ENCODE measurements around the gene GNAT1. TPM values are rescaled to one million over a fixed set of nuclear protein-coding genes. Genes with fewer than 3 reads are reported as not detected.

Gene GNAT1
- total RNA-seq, 2 experiments from 2014 or later: not detected

DNA sequence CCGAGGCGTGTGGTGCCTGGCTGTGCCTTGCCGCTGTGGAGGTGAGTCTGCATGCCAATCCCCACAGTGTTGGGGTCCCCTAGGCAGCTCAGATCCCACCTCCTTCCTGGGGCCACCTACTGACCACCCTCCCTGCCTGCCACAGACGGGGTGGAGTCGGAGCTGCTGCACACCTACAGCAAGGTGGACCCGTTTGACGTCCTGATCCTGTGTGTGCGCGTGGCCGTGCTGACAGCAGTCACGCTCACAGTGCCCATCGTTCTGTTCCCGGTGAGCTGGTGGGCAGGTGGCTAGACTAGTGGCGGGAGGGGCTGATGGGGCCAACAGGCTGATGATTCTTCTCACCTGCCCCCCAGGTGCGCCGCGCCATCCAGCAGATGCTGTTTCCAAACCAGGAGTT lies 27.0 kb downstream of the GNAT1 start:
- no peak overlapping the region for H3K4me3 ChIP-seq (ENCODE audit: low read depth, low read length, poor library complexity, severe bottlenecking)
- H3K36me3 ChIP-seq (ENCODE audit: insufficient read depth, low read length): no peaks in the 10 kb centered on the region
- POLR2A ChIA-PET: interaction anchor here (1.1 kb wide), 1 partner anchor 1616 kb away, joined by 3 read pairs; no protein-coding TSS in a partner anchor
- H3K9me2 ChIP-seq (ENCODE audit: insufficient read depth, low read length): no peaks in the 10 kb centered on the region
- TF ChIP-seq CTCF (conservative IDR thresholded peaks at IDR 0.05; ENCODE audit: low read length): no peak
- no peak for TF ChIP-seq EZH2phosphoT487 (IDR thresholded peaks at IDR 0.05; ENCODE audit: borderline replicate concordance, low read depth, low read length)
- no peaks in the 10 kb centered on the region for H3K9me3 ChIP-seq (ENCODE audit: low read length)
- no peak overlapping the region for H2AFZ ChIP-seq (ENCODE audit: low read length)
- intact Hi-C loops (cut with micrococcal nuclease; ENCODE audit: unreplicated experiment): no loop called here
- H3K79me2 ChIP-seq (ENCODE audit: insufficient read depth, low read depth, low read length): no peaks in the 10 kb centered on the region
- BruUV-seq (replicated peaks): no TSS peak
- CTCF ChIA-PET (ENCODE audit: unreplicated experiment): interaction anchor here (1.6 kb wide), 1 partner anchor 24 kb away, joined by 9 read pairs; no protein-coding TSS in a partner anchor
- H3K4me1 ChIP-seq (ENCODE audit: insufficient read depth, low read length, poor library complexity, severe bottlenecking): peaks cover 14% of the 10 kb centered on the region
- no peak for DNase-seq (ENCODE audit: low spot score)
- H4K20me1 ChIP-seq (ENCODE audit: insufficient read depth, low read length): no peaks in the 10 kb centered on the region
- H3K27ac ChIP-seq (ENCODE audit: low read depth, low read length, poor library complexity, severe bottlenecking): no peak overlapping the region
- no peak overlapping the region for H3K4me2 ChIP-seq (ENCODE audit: low read length)

DNA sequence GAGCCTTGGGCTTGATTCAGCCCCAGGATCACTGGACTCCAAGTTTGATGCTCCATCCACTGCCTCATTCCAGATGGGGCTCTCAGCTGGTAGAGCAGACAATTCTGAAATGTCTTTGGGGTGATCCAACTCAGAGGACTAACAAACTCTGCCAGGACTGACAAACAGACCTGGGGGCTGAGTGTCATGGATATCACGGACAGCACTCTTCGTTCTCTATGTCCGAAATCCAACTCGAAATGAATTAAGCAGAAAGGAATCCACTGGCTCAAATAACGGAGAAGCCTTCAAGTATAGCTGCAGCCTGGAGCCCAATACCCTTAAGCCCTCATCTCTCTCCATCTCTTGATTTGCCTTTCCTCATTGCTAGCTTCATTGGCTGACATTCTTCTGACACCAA lies 27.9 kb downstream of the GNAT1 start:
- H3K9me2 ChIP-seq (ENCODE audit: insufficient read depth, low read length): no peaks in the 10 kb centered on the region
- H4K20me1 ChIP-seq (ENCODE audit: insufficient read depth, low read length): no peaks in the 10 kb centered on the region
- no peak overlapping the region for H2AFZ ChIP-seq (ENCODE audit: low read length)
- CTCF ChIA-PET (ENCODE audit: unreplicated experiment): interaction anchor here (0.7 to 1.6 kb wide), 2 partner anchors 25 to 80 kb away, joined by 3 to 9 read pairs; partner anchors contain the start of genes HYAL3 and NAA80
- intact Hi-C loops (cut with micrococcal nuclease; ENCODE audit: unreplicated experiment): no loop called here
- BruUV-seq (replicated peaks): no TSS peak
- no peak for DNase-seq (ENCODE audit: low spot score)
- no peaks in the 10 kb centered on the region for H3K36me3 ChIP-seq (ENCODE audit: insufficient read depth, low read length)
- H3K79me2 ChIP-seq (ENCODE audit: insufficient read depth, low read depth, low read length): no peaks in the 10 kb centered on the region
- no peak for TF ChIP-seq CTCF (conservative IDR thresholded peaks at IDR 0.05; ENCODE audit: low read length)
- no peak for TF ChIP-seq EZH2phosphoT487 (IDR thresholded peaks at IDR 0.05; ENCODE audit: borderline replicate concordance, low read depth, low read length)
- H3K4me2 ChIP-seq (ENCODE audit: low read length): no peak overlapping the region
- H3K9me3 ChIP-seq (ENCODE audit: low read length): no peaks in the 10 kb centered on the region
- peaks cover 14% of the 10 kb centered on the region for H3K4me1 ChIP-seq (ENCODE audit: insufficient read depth, low read length, poor library complexity, severe bottlenecking)
- H3K4me3 ChIP-seq (ENCODE audit: low read depth, low read length, poor library complexity, severe bottlenecking): no peak overlapping the region
- no peak overlapping the region for H3K27ac ChIP-seq (ENCODE audit: low read depth, low read length, poor library complexity, severe bottlenecking)
- POLR2A ChIA-PET: interaction anchor here (0.6 to 0.9 kb wide), 2 partner anchors 19 to 25 kb away, joined by 3 to 5 read pairs; no protein-coding TSS in a partner anchor

- POLR2A ChIA-PET: interaction anchor here (0.8 kb wide), 1 partner anchor 25 kb away, joined by 3 read pairs; no protein-coding TSS in a partner anchor
Measured at GRCh38 chr3:50220109-50220508, 28.7 kb downstream of the GNAT1 start.

More at GRCh38 chr3:50220109-50220508, 28.7 kb downstream of the GNAT1 start:
- Histone ChIP-seq H3K9me2 (ENCODE audit: insufficient read depth, low read length) (no peaks in the 10 kb centered on the region), H3K4me1 (ENCODE audit: insufficient read depth, low read length, poor library complexity, severe bottlenecking) (peaks cover 14% of the 10 kb centered on the region), H3K79me2 (ENCODE audit: insufficient read depth, low read depth, low read length) (no peaks in the 10 kb centered on the region), H3K36me3 (ENCODE audit: insufficient read depth, low read length) (no peaks in the 10 kb centered on the region), H4K20me1 (ENCODE audit: insufficient read depth, low read length) (no peaks in the 10 kb centered on the region), H3K9me3 (ENCODE audit: low read length) (no peaks in the 10 kb centered on the region), H3K27ac (ENCODE audit: low read depth, low read length, poor library complexity, severe bottlenecking) (no peak overlapping the region), H2AFZ (ENCODE audit: low read length) (no peak overlapping the region), H3K4me3 (ENCODE audit: low read depth, low read length, poor library complexity, severe bottlenecking) (no peak overlapping the region), H3K4me2 (ENCODE audit: low read length) (no peak overlapping the region)
- CTCF ChIA-PET (ENCODE audit: unreplicated experiment): no interaction called here
- intact Hi-C loops (cut with micrococcal nuclease; ENCODE audit: unreplicated experiment): loop anchor here (10.0 kb wide), 1 partner anchor 415 kb away; the partner anchor contains the start of gene INKA1
- DNase-seq (ENCODE audit: low spot score): no peak
- no TSS peak for BruUV-seq (replicated peaks)
- TF ChIP-seq CTCF (conservative IDR thresholded peaks at IDR 0.05; ENCODE audit: low read length) (no peak), EZH2phosphoT487 (IDR thresholded peaks at IDR 0.05; ENCODE audit: borderline replicate concordance, low read depth, low read length) (no peak)

All from OCI-LY7 (cell line).